Measurements from ENCODE around the gene PTPRT. TPM values are rescaled to one million over a fixed set of nuclear protein-coding genes. Genes with fewer than 3 reads are reported as not detected.

Gene PTPRT
- total and polyA plus RNA-seq, 4 donors: 0.03 to 0.19 (median 0.18) TPM; not detected in 1

DNA sequence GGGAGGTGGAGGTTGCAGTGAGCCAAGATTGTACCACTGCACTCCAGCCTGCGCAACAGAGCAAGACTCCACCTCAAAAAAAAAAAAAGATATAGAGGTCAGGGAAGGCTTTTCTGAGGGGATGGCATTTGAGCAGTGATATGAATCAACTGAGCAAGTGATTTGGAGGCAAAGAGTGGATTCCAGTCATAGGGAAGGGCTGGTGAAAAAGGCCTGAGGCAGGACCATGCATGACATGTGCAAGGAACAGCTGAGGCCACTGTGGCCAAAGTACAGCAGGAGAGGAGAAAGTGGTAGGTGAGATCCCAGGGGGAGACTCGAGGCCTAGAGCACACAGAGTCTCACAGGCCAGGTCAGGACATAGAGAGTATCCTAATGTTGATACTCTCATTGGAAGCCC lies 20.1 kb upstream of the PTPRT start:
- intact Hi-C loops (cut with DNase I): loop anchor here in 1 of 2 donors (10.0 kb wide), 1 partner anchor 245 kb away; the partner anchor contains the start of gene SRSF6
- 90 to 93% methylated on average over 2 of the region's 2 CpGs for WGBS, 2 donors
- H3K27me3 ChIP-seq (ENCODE audit: control insufficient read depth in 1 of 2, insufficient read depth in 2 of 2, low read length in 1 of 2): no peaks in the 10 kb centered on the region
- no peak overlapping the region for H3K27ac ChIP-seq (ENCODE audit: low read depth in 1 of 2, low read length in 2 of 2)
- no peak for DNase-seq
- H3K36me3 ChIP-seq (ENCODE audit: control insufficient read depth in 1 of 2, insufficient read depth in 2 of 2, low read length in 1 of 2): no peaks in the 10 kb centered on the region
- ATAC-seq (ENCODE audit: low FRiP score): no peak
- H3K9me3 ChIP-seq (ENCODE audit: control insufficient read depth, low read length): no peaks in the 10 kb centered on the region
- H3K4me1 ChIP-seq (ENCODE audit: control insufficient read depth in 1 of 2, insufficient read depth in 2 of 2, low read length in 2 of 2): no peaks in the 10 kb centered on the region
- no peak overlapping the region for H3K4me3 ChIP-seq (ENCODE audit: low read length in 2 of 2)

DNA sequence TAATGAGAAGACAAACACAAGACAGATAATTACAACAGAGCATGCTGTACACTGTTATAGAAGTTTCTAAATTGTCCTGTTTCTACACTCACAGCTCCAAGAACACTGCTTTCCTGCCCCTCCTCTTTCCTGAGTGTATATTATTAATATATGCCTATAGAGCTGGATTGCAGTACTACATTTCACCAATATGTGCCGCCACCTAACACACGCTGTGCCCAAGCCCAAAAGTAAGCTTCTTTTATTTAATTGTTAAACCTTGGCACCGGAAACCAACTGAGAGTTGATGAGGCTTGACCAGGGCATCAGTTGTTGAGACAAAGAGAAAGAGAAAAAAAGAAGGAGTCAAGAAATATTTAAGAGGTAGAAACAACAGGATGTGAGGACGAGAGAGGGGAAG lies 16.0 kb upstream of the PTPRT start:
- DNase-seq (no peak), ATAC-seq (ENCODE audit: low FRiP score) (no peak)
- H3K36me3 ChIP-seq (ENCODE audit: control insufficient read depth in 1 of 2, insufficient read depth in 2 of 2, low read length in 1 of 2): no peaks in the 10 kb centered on the region
- H3K27ac ChIP-seq (ENCODE audit: low read depth in 1 of 2, low read length in 2 of 2): no peak overlapping the region
- H3K4me1 ChIP-seq (ENCODE audit: control insufficient read depth in 1 of 2, insufficient read depth in 2 of 2, low read length in 2 of 2): no peaks in the 10 kb centered on the region
- H3K27me3 ChIP-seq (ENCODE audit: control insufficient read depth in 1 of 2, insufficient read depth in 2 of 2, low read length in 1 of 2): no peaks in the 10 kb centered on the region
- 95 to 98% methylated on average over 4 of the region's 4 CpGs for WGBS, 2 donors
- no peak overlapping the region for H3K4me3 ChIP-seq (ENCODE audit: low read length in 2 of 2)
- no peaks in the 10 kb centered on the region for H3K9me3 ChIP-seq (ENCODE audit: control insufficient read depth, low read length)
- intact Hi-C loops (cut with DNase I): no loop called here

DNA sequence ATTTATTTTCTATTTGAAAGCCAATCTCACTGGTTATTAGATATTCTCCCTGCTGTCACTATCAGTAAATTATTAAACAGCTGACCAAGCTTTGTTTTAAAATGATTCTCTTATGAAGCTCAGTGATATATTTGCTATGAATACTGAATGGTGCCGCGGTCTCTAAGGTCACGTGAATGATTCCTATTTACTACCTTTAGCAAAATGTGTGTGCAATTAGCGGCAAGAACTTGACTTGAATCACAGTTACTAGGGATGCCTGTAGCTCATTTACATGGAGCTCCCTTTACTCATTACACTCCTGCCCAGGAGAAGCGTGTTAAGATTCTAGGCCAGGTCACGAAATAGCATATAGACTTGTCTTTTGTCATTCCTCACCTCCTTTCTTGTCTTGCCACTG lies 12.4 kb upstream of the PTPRT start:
- 94% methylated on average over 6 of the region's 6 CpGs for WGBS, 2 donors
- no peak overlapping the region for H3K4me3 ChIP-seq (ENCODE audit: low read length in 2 of 2)
- DNase-seq (no peak), ATAC-seq (ENCODE audit: low FRiP score) (no peak)
- intact Hi-C loops (cut with DNase I): no loop called here
- no peaks in the 10 kb centered on the region for H3K27me3 ChIP-seq (ENCODE audit: control insufficient read depth in 1 of 2, insufficient read depth in 2 of 2, low read length in 1 of 2)
- no peaks in the 10 kb centered on the region for H3K4me1 ChIP-seq (ENCODE audit: control insufficient read depth in 1 of 2, insufficient read depth in 2 of 2, low read length in 2 of 2)
- H3K9me3 ChIP-seq (ENCODE audit: control insufficient read depth, low read length): no peaks in the 10 kb centered on the region
- no peaks in the 10 kb centered on the region for H3K36me3 ChIP-seq (ENCODE audit: control insufficient read depth in 1 of 2, insufficient read depth in 2 of 2, low read length in 1 of 2)
- H3K27ac ChIP-seq (ENCODE audit: low read depth in 1 of 2, low read length in 2 of 2): no peak overlapping the region

DNA sequence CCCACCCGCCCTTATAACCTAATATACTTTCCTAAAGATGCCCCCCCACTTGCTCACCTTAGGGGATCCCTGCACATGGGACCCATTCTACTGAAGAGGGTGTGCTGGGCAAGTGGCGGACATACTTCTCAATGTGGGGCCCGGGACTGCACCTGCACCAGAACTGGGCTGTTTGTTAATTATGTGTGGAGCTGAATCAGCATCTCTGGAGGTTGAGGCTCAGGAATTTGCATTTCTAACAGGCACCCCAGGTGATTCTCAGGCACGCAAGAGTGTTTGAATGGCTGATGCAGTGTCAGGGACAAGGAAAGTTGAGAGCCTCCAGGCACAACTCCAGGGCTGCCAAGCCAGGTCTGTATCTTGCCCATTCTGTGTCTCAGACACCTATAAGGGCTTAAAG lies 8.9 kb upstream of the PTPRT start:
- intact Hi-C loops (cut with DNase I): no loop called here
- no peaks in the 10 kb centered on the region for H3K36me3 ChIP-seq (ENCODE audit: control insufficient read depth in 1 of 2, insufficient read depth in 2 of 2, low read length in 1 of 2)
- no peaks in the 10 kb centered on the region for H3K27me3 ChIP-seq (ENCODE audit: control insufficient read depth in 1 of 2, insufficient read depth in 2 of 2, low read length in 1 of 2)
- no peaks in the 10 kb centered on the region for H3K4me1 ChIP-seq (ENCODE audit: control insufficient read depth in 1 of 2, insufficient read depth in 2 of 2, low read length in 2 of 2)
- H3K9me3 ChIP-seq (ENCODE audit: control insufficient read depth, low read length): no peaks in the 10 kb centered on the region
- H3K4me3 ChIP-seq (ENCODE audit: low read length in 2 of 2): no peak overlapping the region
- WGBS, 2 donors: 92 to 97% methylated on average over 4 of the region's 4 CpGs
- DNase-seq (no peak), ATAC-seq (ENCODE audit: low FRiP score) (no peak)
- H3K27ac ChIP-seq (ENCODE audit: low read depth in 1 of 2, low read length in 2 of 2): no peak overlapping the region

- DNase-seq: no peak
- H3K4me3 ChIP-seq (ENCODE audit: low read length in 2 of 2): no peak overlapping the region
- no peaks in the 10 kb centered on the region for H3K36me3 ChIP-seq (ENCODE audit: control insufficient read depth in 1 of 2, insufficient read depth in 2 of 2, low read length in 1 of 2)
- WGBS, 2 donors: 96 to 97% methylated on average over 3 of the region's 3 CpGs
- no peaks in the 10 kb centered on the region for H3K9me3 ChIP-seq (ENCODE audit: control insufficient read depth, low read length)
- no peaks in the 10 kb centered on the region for H3K27me3 ChIP-seq (ENCODE audit: control insufficient read depth in 1 of 2, insufficient read depth in 2 of 2, low read length in 1 of 2)
- no peaks in the 10 kb centered on the region for H3K4me1 ChIP-seq (ENCODE audit: control insufficient read depth in 1 of 2, insufficient read depth in 2 of 2, low read length in 2 of 2)
- ATAC-seq (ENCODE audit: low FRiP score): no peak
- H3K27ac ChIP-seq (ENCODE audit: low read depth in 1 of 2, low read length in 2 of 2): no peak overlapping the region
- intact Hi-C loops (cut with DNase I): no loop called here
Measured at GRCh38 chr20:43196243-43196642, 6.5 kb upstream of the PTPRT start.

DNA sequence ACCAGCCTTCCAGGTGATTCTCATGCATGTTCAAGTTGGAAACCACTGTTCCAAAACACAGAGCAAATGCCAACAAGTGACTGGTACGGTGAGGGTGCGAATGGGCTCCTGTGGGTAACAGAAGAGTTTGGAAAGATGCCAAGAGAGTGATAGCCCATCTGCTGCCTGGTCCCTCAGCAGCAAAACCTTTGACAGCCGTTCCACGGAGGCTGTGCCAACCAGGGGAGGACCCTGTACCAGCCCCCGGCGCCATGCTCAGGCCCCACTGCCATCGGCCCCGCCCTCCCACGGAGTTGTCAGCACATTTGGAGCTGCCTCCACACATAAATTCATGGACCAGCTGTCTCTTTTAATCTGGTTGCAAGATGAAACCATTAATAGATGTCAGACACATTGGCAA lies 4.4 kb upstream of the PTPRT start:
- H3K27me3 ChIP-seq (ENCODE audit: control insufficient read depth in 1 of 2, insufficient read depth in 2 of 2, low read length in 1 of 2): no peaks in the 10 kb centered on the region
- intact Hi-C loops (cut with DNase I): no loop called here
- 89 to 90% methylated on average over 9 of the region's 9 CpGs for WGBS, 2 donors

GRCh38 chr20:43193443-43193842 lies 3.7 kb upstream of the PTPRT start:
- Histone ChIP-seq H3K4me3 (ENCODE audit: low read length in 2 of 2) (no peak overlapping the region), H3K27ac (ENCODE audit: low read depth in 1 of 2, low read length in 2 of 2) (no peak overlapping the region), H3K36me3 (ENCODE audit: control insufficient read depth in 1 of 2, insufficient read depth in 2 of 2, low read length in 1 of 2) (no peaks in the 10 kb centered on the region), H3K9me3 (ENCODE audit: control insufficient read depth, low read length) (no peaks in the 10 kb centered on the region), H3K4me1 (ENCODE audit: control insufficient read depth in 1 of 2, insufficient read depth in 2 of 2, low read length in 2 of 2) (no peaks in the 10 kb centered on the region), H3K27me3 (ENCODE audit: control insufficient read depth in 1 of 2, insufficient read depth in 2 of 2, low read length in 1 of 2) (no peaks in the 10 kb centered on the region)
- ATAC-seq (ENCODE audit: low FRiP score): no peak
- 97% methylated on average over 3 of the region's 3 CpGs for WGBS, 2 donors
- intact Hi-C loops (cut with DNase I): no loop called here
- DNase-seq: no peak

More for the DNA sequence above, 4.4 kb upstream of the PTPRT start:
- Histone ChIP-seq H3K4me1 (ENCODE audit: control insufficient read depth in 1 of 2, insufficient read depth in 2 of 2, low read length in 2 of 2) (no peaks in the 10 kb centered on the region), H3K4me3 (ENCODE audit: low read length in 2 of 2) (no peak overlapping the region), H3K27ac (ENCODE audit: low read depth in 1 of 2, low read length in 2 of 2) (no peak overlapping the region), H3K36me3 (ENCODE audit: control insufficient read depth in 1 of 2, insufficient read depth in 2 of 2, low read length in 1 of 2) (no peaks in the 10 kb centered on the region), H3K9me3 (ENCODE audit: control insufficient read depth, low read length) (no peaks in the 10 kb centered on the region)
- no peak for DNase-seq
- ATAC-seq (ENCODE audit: low FRiP score): no peak

- WGBS, 2 donors: 31 to 35% methylated on average over 12 of the region's 12 CpGs
- Histone ChIP-seq H3K4me3 (ENCODE audit: low read length in 2 of 2) (no peak overlapping the region), H3K9me3 (ENCODE audit: control insufficient read depth, low read length) (no peaks in the 10 kb centered on the region), H3K27ac (ENCODE audit: low read depth in 1 of 2, low read length in 2 of 2) (no peak overlapping the region), H3K36me3 (ENCODE audit: control insufficient read depth in 1 of 2, insufficient read depth in 2 of 2, low read length in 1 of 2) (no peaks in the 10 kb centered on the region), H3K27me3 (ENCODE audit: control insufficient read depth in 1 of 2, insufficient read depth in 2 of 2, low read length in 1 of 2) (no peaks in the 10 kb centered on the region), H3K4me1 (ENCODE audit: control insufficient read depth in 1 of 2, insufficient read depth in 2 of 2, low read length in 2 of 2) (no peaks in the 10 kb centered on the region)
- DNase-seq (no peak), ATAC-seq (ENCODE audit: low FRiP score) (no peak)
- intact Hi-C loops (cut with DNase I): no loop called here
Measured at GRCh38 chr20:43191946-43192863, 2.5 kb upstream of the PTPRT start.

- WGBS, 2 donors: 93% methylated on average over 5 of the region's 5 CpGs
- ATAC-seq (ENCODE audit: low FRiP score): no peak
- Histone ChIP-seq H3K9me3 (ENCODE audit: control insufficient read depth, low read length) (no peaks in the 10 kb centered on the region), H3K36me3 (ENCODE audit: control insufficient read depth in 1 of 2, insufficient read depth in 2 of 2, low read length in 1 of 2) (no peaks in the 10 kb centered on the region), H3K4me3 (ENCODE audit: low read length in 2 of 2) (no peak overlapping the region), H3K27ac (ENCODE audit: low read depth in 1 of 2, low read length in 2 of 2) (no peak overlapping the region), H3K27me3 (ENCODE audit: control insufficient read depth in 1 of 2, insufficient read depth in 2 of 2, low read length in 1 of 2) (no peaks in the 10 kb centered on the region), H3K4me1 (ENCODE audit: control insufficient read depth in 1 of 2, insufficient read depth in 2 of 2, low read length in 2 of 2) (no peaks in the 10 kb centered on the region)
- DNase-seq: no peak
- intact Hi-C loops (cut with DNase I): no loop called here
Measured at GRCh38 chr20:43191143-43191542, 1.4 kb upstream of the PTPRT start.

All from aorta (tissue), 5 donors.